GM12891 (cell line): ENCODE measurements around the gene MDC1.

ENCODE experiments used
- PAX5 ChIP-seq: IDR thresholded peaks from 2 replicates; pipeline ENCODE4 v1.6.1; 2011; ENCODE audit warnings: low read length, moderate library complexity, mild to moderate bottlenecking; ENCODE audit not compliant: insufficient read depth, severe bottlenecking
- POLR2A ChIP-seq: IDR thresholded peaks from 2 replicates; pipeline ENCODE4 v1.6.1; 2011; ENCODE audit warnings: low read depth, low read length, control low read depth
- POLR2AphosphoS5 ChIP-seq: IDR thresholded peaks from 2 replicates; pipeline ENCODE4 v1.6.1; 2011; ENCODE audit warnings: low read depth, low read length, control low read depth
- POU2F2 ChIP-seq: IDR thresholded peaks from 2 replicates; pipeline ENCODE4 v1.6.1; 2011; ENCODE audit warnings: low read depth, mild to moderate bottlenecking, control low read depth, low read length, moderate library complexity
- TAF1 ChIP-seq: IDR thresholded peaks from 2 replicates; pipeline ENCODE4 v1.6.1; 2011; ENCODE audit warnings: low read depth, low read length, control low read depth

- TF ChIP-seq POLR2A (no peak; the same call in 1 of the 2 replicates), POLR2AphosphoS5 (no peak), POU2F2 (no peak), TAF1 (no peak), PAX5 (no peak)
These were observed 30.8 kb downstream of the MDC1 start, which contains the start of gene PPP1R18 for GRCh38 chr6:30686009-30686907.
